Ishikawa (cell line): ENCODE results near the gene KXD1.

Experiments used
- EP300 ChIP-seq: IDR thresholded peaks from 2 replicates; pipeline ENCODE4 v1.6.1; 2012; ENCODE audit warnings: borderline replicate concordance
- FOXM1 ChIP-seq: IDR thresholded peaks from 2 replicates; pipeline ENCODE4 v1.6.1; 2012; ENCODE audit warnings: low read depth, borderline replicate concordance
- TF ChIP-seq, protein P1 (sequence below): IDR thresholded peaks from 2 replicates; pipeline ENCODE4 v1.6.1; 2012; ENCODE audit warnings: low read depth, mild to moderate bottlenecking
- TF ChIP-seq, protein P2 (sequence below): IDR thresholded peaks from 2 replicates; pipeline ENCODE4 v1.6.1; 2012

GRCh38 chr19:18605546-18606280 is 48.0 kb downstream of the KXD1 start:
- TF ChIP-seq, protein P1, sequence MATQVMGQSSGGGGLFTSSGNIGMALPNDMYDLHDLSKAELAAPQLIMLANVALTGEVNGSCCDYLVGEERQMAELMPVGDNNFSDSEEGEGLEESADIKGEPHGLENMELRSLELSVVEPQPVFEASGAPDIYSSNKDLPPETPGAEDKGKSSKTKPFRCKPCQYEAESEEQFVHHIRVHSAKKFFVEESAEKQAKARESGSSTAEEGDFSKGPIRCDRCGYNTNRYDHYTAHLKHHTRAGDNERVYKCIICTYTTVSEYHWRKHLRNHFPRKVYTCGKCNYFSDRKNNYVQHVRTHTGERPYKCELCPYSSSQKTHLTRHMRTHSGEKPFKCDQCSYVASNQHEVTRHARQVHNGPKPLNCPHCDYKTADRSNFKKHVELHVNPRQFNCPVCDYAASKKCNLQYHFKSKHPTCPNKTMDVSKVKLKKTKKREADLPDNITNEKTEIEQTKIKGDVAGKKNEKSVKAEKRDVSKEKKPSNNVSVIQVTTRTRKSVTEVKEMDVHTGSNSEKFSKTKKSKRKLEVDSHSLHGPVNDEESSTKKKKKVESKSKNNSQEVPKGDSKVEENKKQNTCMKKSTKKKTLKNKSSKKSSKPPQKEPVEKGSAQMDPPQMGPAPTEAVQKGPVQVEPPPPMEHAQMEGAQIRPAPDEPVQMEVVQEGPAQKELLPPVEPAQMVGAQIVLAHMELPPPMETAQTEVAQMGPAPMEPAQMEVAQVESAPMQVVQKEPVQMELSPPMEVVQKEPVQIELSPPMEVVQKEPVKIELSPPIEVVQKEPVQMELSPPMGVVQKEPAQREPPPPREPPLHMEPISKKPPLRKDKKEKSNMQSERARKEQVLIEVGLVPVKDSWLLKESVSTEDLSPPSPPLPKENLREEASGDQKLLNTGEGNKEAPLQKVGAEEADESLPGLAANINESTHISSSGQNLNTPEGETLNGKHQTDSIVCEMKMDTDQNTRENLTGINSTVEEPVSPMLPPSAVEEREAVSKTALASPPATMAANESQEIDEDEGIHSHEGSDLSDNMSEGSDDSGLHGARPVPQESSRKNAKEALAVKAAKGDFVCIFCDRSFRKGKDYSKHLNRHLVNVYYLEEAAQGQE, result no peak
- TF ChIP-seq EP300 (no peak), FOXM1 (no peak)
- TF ChIP-seq, protein P2, sequence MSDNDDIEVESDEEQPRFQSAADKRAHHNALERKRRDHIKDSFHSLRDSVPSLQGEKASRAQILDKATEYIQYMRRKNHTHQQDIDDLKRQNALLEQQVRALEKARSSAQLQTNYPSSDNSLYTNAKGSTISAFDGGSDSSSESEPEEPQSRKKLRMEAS, result no peak
